Keratinocyte (primary cell): Measurements from ENCODE around the gene GSK3A.

ENCODE experiments used
- EZH2 ChIP-seq: IDR thresholded peaks from one replicate; pipeline ENCODE4 v1.6.1; 2012; ENCODE audit warnings: inconsistent platforms, mild to moderate bottlenecking, low read length, moderate library complexity
- TF ChIP-seq, protein P1 (sequence below), 3 experiments: IDR thresholded peaks in 1 of 3; conservative IDR thresholded peaks in 1 of 3; optimal IDR thresholded peaks in 1 of 3; 2 replicates in 2 of 3; 3 replicates in 1 of 3; pipeline versions ENCODE3 to v1.5.1; 2011; ENCODE audit warnings: low read length in 3 of 3, mild to moderate bottlenecking in 3 of 3, moderate library complexity in 2 of 3, control low read depth in 1 of 3, inconsistent platforms in 1 of 3; ENCODE audit not compliant: insufficient read depth in 2 of 3; ENCODE audit errors: extremely low read depth in 1 of 3

DNA sequence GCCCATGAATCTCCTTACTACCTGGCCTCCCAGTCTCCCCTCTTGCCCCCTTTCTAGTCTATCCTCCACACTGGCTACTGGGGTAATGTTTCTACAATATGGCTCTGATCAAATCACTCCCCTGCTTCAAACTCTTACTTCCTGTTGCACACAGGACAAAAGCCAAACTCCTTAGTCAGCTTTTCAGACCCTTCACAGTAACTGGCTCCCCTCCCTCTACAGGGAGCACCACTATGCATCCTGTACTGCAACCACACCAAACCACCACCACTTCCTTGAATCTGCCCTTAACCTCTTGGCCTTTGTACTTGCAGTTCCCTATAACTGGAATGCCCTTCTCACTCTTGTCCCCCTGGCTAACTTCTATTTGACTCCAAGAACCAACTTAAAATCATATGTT, 57.1 kb downstream of the GSK3A start:
- TF ChIP-seq, protein P1, sequence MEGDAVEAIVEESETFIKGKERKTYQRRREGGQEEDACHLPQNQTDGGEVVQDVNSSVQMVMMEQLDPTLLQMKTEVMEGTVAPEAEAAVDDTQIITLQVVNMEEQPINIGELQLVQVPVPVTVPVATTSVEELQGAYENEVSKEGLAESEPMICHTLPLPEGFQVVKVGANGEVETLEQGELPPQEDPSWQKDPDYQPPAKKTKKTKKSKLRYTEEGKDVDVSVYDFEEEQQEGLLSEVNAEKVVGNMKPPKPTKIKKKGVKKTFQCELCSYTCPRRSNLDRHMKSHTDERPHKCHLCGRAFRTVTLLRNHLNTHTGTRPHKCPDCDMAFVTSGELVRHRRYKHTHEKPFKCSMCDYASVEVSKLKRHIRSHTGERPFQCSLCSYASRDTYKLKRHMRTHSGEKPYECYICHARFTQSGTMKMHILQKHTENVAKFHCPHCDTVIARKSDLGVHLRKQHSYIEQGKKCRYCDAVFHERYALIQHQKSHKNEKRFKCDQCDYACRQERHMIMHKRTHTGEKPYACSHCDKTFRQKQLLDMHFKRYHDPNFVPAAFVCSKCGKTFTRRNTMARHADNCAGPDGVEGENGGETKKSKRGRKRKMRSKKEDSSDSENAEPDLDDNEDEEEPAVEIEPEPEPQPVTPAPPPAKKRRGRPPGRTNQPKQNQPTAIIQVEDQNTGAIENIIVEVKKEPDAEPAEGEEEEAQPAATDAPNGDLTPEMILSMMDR (optimal IDR thresholded peaks at IDR 0.05 in 1 of 3, IDR thresholded peaks at IDR 0.05 in 1 of 3, conservative IDR thresholded peaks at IDR 0.05 in 1 of 3; ENCODE audit: extremely low read depth in 1 of 3, insufficient read depth in 2 of 3, low read length in 3 of 3): no peak
- TF ChIP-seq EZH2: no peak
